K562 (cell line): ENCODE measurements around the gene ERAP2. TPM values are rescaled to one million over a fixed set of nuclear protein-coding genes. Genes with fewer than 3 reads are reported as not detected.

Experiments
- ATAC-seq: fragments of 200-7000 bp; cut with Tn5 transposase; 3 replicates; pipeline ENCODE4 v1.9.1; 2020; ENCODE audit warnings: moderate library complexity
- BruUV-seq: library from RNA; stranded (reverse); fragments of 400-500 nt; replicated peaks from 2 replicates; lab custom pipeline; 2021; lab: Mats Ljungman, UMichigan
- CTCF ChIA-PET: fragments of 300-600 bp; formaldehyde crosslinking; extraction: SDS; loops from one replicate; lab custom pipeline; 2021; ENCODE audit warnings: low intra/inter-chr PET ratio; lab: Yijun Ruan, JAX
- POLR2A ChIA-PET: fragments of 300-600, 350-650 bp; sonication (Branson Sonifier 250); formaldehyde crosslinking; extraction: SDS; loops from one replicate; lab custom pipeline; 2021; ENCODE audit warnings: antibody characterized with exemption, inconsistent platforms; lab: Yijun Ruan, JAX
- DNase-seq, 4 experiments: peaks; one replicate each; pipeline versions ENCODE4 v3.0.0 to v3.0.0-alpha.2; 2011 to 2018; ENCODE audit warnings: low spot score in 3 of 4, mixed read lengths in 3 of 4; ENCODE audit errors: extremely low read depth in 1 of 4
- FAIRE-seq: peaks from 2 replicates; lab custom pipeline; 2011; peaks lifted over from hg19 to GRCh38; lab: Jason Lieb, UNC
- H2AFZ ChIP-seq: 2 replicates; pipeline ENCODE4 v1.6.0; 2011; ENCODE audit warnings: low read depth, low read length, control low read depth, inconsistent platforms
- H3K27ac ChIP-seq: fragments of 200-600 bp; 3 replicates; pipeline ENCODE4 v1.8.0; 2011; ENCODE audit warnings: low read depth, mild to moderate bottlenecking, control low read depth, inconsistent platforms, low read length, moderate library complexity, mixed read lengths; ENCODE audit errors: extremely low read depth
- H3K27me3 ChIP-seq, 2 experiments: fragments of 300-600 bp in 1 of 2; 2 replicates in 1 of 2; 3 replicates in 1 of 2; pipeline versions ENCODE4 v1.6.0 to v1.8.0; 2011; ENCODE audit warnings: inconsistent platforms in 2 of 2, low read length in 2 of 2, mild to moderate bottlenecking in 1 of 2, mixed read lengths in 1 of 2, moderate library complexity in 1 of 2; ENCODE audit not compliant: control insufficient read depth in 2 of 2, insufficient read depth in 2 of 2
- H3K36me3 ChIP-seq: fragments of 300-600 bp; 3 replicates; pipeline ENCODE4 v1.8.0; 2011; ENCODE audit warnings: mild to moderate bottlenecking, low read length, inconsistent platforms; ENCODE audit not compliant: control insufficient read depth, insufficient read depth
- H3K4me1 ChIP-seq, 2 experiments: fragments of 200-600 bp in 1 of 2; replicated peaks in 1 of 2; 2 replicates in 1 of 2; 3 replicates in 1 of 2; pipeline versions ENCODE4 v1.5.1 to v1.8.0; 2011; ENCODE audit warnings: inconsistent platforms in 2 of 2, low read length in 2 of 2, mild to moderate bottlenecking in 1 of 2, mixed read lengths in 1 of 2, moderate library complexity in 1 of 2; ENCODE audit not compliant: control insufficient read depth in 2 of 2, insufficient read depth in 2 of 2
- H3K4me2 ChIP-seq: 2 replicates; pipeline ENCODE4 v1.6.1; 2011; ENCODE audit warnings: low read length, control low read depth, inconsistent platforms, mixed read lengths; ENCODE audit not compliant: insufficient read depth
- H3K4me3 ChIP-seq: fragments of 200-600 bp; sonication (generic), shearing (Covaris generic); 2 replicates; pipeline ENCODE4 v1.5.1; 2016; ENCODE audit warnings: control low read depth, inconsistent platforms
- H3K79me2 ChIP-seq: fragments of 200-600 bp; 3 replicates; pipeline ENCODE4 v1.8.0; 2011; ENCODE audit warnings: low read length, inconsistent platforms; ENCODE audit not compliant: control insufficient read depth, insufficient read depth
- H3K9ac ChIP-seq, 2 experiments: 2 replicates each; pipeline versions ENCODE4 v1.6.0 to v1.6.1; 2011; ENCODE audit warnings: low read depth in 2 of 2, low read length in 2 of 2, control low read depth in 1 of 2, inconsistent platforms in 1 of 2, mild to moderate bottlenecking in 1 of 2, mixed read lengths in 1 of 2; ENCODE audit not compliant: insufficient read depth in 1 of 2
- H3K9me1 ChIP-seq: one replicate; pipeline ENCODE4 v1.6.0; 2011; ENCODE audit warnings: inconsistent platforms, mild to moderate bottlenecking, low read length, moderate library complexity; ENCODE audit not compliant: control insufficient read depth, insufficient read depth
- H3K9me3 ChIP-seq: replicated peaks from 2 replicates; pipeline ENCODE4 v1.5.1; 2011; ENCODE audit warnings: low read depth, low read length, inconsistent platforms; ENCODE audit not compliant: control insufficient read depth, insufficient read depth
- H4K20me1 ChIP-seq: replicated peaks from 2 replicates; pipeline ENCODE4 v1.6.1; 2011; ENCODE audit warnings: low read length, inconsistent platforms, mixed read lengths; ENCODE audit not compliant: control insufficient read depth, insufficient read depth
- BCLAF1 ChIP-seq, 2 experiments: fragments of 450-650 bp in 1 of 2; IDR thresholded peaks; 2 replicates each; pipeline ENCODE4 v1.6.1; 2011 to 2017; ENCODE audit warnings: low read depth in 2 of 2, antibody characterized with exemption in 1 of 2, borderline replicate concordance in 1 of 2, low read length in 1 of 2, mild to moderate bottlenecking in 1 of 2, mixed read lengths in 1 of 2; ENCODE audit not compliant: control insufficient read depth in 1 of 2
- BDP1 ChIP-seq: IDR thresholded peaks from 3 replicates; pipeline ENCODE4 v1.6.1; 2011; ENCODE audit not compliant: insufficient read length, insufficient read depth
- DACH1 ChIP-seq: fragments of 450-650 bp; IDR thresholded peaks from 2 replicates; pipeline ENCODE4 v1.6.1; 2018; ENCODE audit not compliant: partially characterized antibody
- FOSL1 ChIP-seq: fragments of 200-800 bp; sonication (Bioruptor generic); conservative IDR thresholded peaks from 2 replicates; pipeline ENCODE4 v1.6.1; 2016; ENCODE audit warnings: missing genetic modification characterization, missing compliant biosample characterization
- HCFC1 ChIP-seq: IDR thresholded peaks from 2 replicates; pipeline ENCODE4 v1.6.1; 2012; ENCODE audit warnings: low read depth, low read length, improper control_type of control experiment
- HDAC2 ChIP-seq: fragments of 450-650 bp; IDR thresholded peaks from 2 replicates; pipeline ENCODE4 v1.6.1; 2016; ENCODE audit warnings: mild to moderate bottlenecking
- HNRNPL ChIP-seq: fragments of 200-400 bp; formaldehyde crosslinking; IDR thresholded peaks from 2 replicates; pipeline ENCODE4 v1.6.1; 2017; ENCODE audit warnings: low read depth, mild to moderate bottlenecking, low read length
- KDM2B ChIP-seq: fragments of 250-450 bp; sonication (Bioruptor Pico); IDR thresholded peaks from 2 replicates; pipeline ENCODE4 v1.8.0; 2021; ENCODE audit warnings: mild to moderate bottlenecking, moderate library complexity
- MECOM ChIP-seq: fragments of 250-450 bp; sonication (Bioruptor Pico); IDR thresholded peaks from 2 replicates; pipeline ENCODE4 v1.8.0; 2022; ENCODE audit warnings: inconsistent platforms
- MTF1 ChIP-seq: fragments of 250-450 bp; sonication (Bioruptor Pico); IDR thresholded peaks from 2 replicates; pipeline ENCODE4 v1.9.0; 2021; ENCODE audit warnings: moderate library complexity, mild to moderate bottlenecking, inconsistent platforms, borderline replicate concordance
- PHTF2 ChIP-seq: fragments of 250-450 bp; sonication (Bioruptor Pico); IDR thresholded peaks from 2 replicates; pipeline ENCODE4 v1.5.0; 2021; ENCODE audit warnings: mild to moderate bottlenecking
- SMAD2 ChIP-seq: fragments of 150-350 bp; IDR thresholded peaks from 2 replicates; pipeline ENCODE4 v1.6.1; 2014; ENCODE audit warnings: low read depth, mild to moderate bottlenecking, low read length
- SMARCE1 ChIP-seq: fragments of 450-650 bp; IDR thresholded peaks from 2 replicates; pipeline ENCODE4 v1.7.1; 2016; ENCODE audit warnings: mild to moderate bottlenecking
- TSC22D4 ChIP-seq: fragments of 450-650 bp; IDR thresholded peaks from 2 replicates; pipeline ENCODE4 v1.6.1; 2016; ENCODE audit warnings: missing genetic modification characterization, missing biosample characterization, control low read depth
- ZNF224 ChIP-seq: sonication (generic); formaldehyde crosslinking; IDR thresholded peaks from 2 replicates; pipeline ENCODE4 v1.8.0; 2022; ENCODE audit warnings: mild to moderate bottlenecking, missing genetic modification reagents
- WGBS: fragments of 100-300 bp; shearing (Covaris generic); methylation state at CpG from one replicate; pipeline ENCODE4 v1.1.6; 2016; ENCODE audit warnings: low coverage, mixed read lengths; ENCODE audit not compliant: insufficient coverage; ENCODE audit errors: missing lambda C conversion rate; 5-methylcytosine and 5-hydroxymethylcytosine counted together
- in situ Hi-C: fragments of 300-500 bp; cut with MboI; formaldehyde crosslinking; loops from 4 replicates; pipeline ENCODE4 v1.15.0; 2018; ENCODE audit warnings: inconsistent platforms, mixed read lengths
- intact Hi-C: fragments of 100-400 bp; cut with micrococcal nuclease; formaldehyde crosslinking; loops from 2 replicates; pipeline ENCODE4 v1.14.2; 2022
- polyA plus RNA-seq, 8 experiments: library from polyadenylated mRNA; depleted of rRNA in 4 of 8; stranded (reverse) in 5 of 8; unstranded in 3 of 8; fragments of >200 nt; fragmentation: Nextera tagmentation in 2 of 8; fragmentation: Illumina TruSeq in 1 of 8; extraction: Ambion mirVana in 2 of 8; extraction: Trizol in 1 of 8; gene quantifications; 2 replicates each; pipeline versions ENCODE4 v1.2.1 to v1.2.3, GENCODE V29; 2011 to 2014; ENCODE audit warnings: inconsistent platforms in 1 of 8, missing spikeins in 1 of 8
- total RNA-seq, 7 experiments: library from RNA; depleted of rRNA in 6 of 7; stranded (reverse); fragments of >200 nt in 6 of 7; fragmentation: Illumina TruSeq in 2 of 7; extraction: Trizol in 2 of 7; gene quantifications; 2 replicates each; pipeline versions ENCODE4 v1.2.1 to v1.2.3, GENCODE V29; 2011 to 2021; ENCODE audit warnings: low replicate concordance in 1 of 7
- TF ChIP-seq, protein P1 (sequence below): fragments of 450-650 bp; IDR thresholded peaks from 2 replicates; pipeline ENCODE4 v1.6.1; 2016; ENCODE audit warnings: low read depth, mild to moderate bottlenecking, moderate library complexity
- TF ChIP-seq, protein P2 (sequence below), 2 experiments: fragments of 450-650 bp in 1 of 2; sonication (generic) in 1 of 2; formaldehyde crosslinking in 1 of 2; IDR thresholded peaks in 1 of 2; conservative IDR thresholded peaks in 1 of 2; 2 replicates each; pipeline versions ENCODE4 v1.6.1 to v1.8.1; 2016 to 2023; ENCODE audit warnings: mild to moderate bottlenecking in 2 of 2, moderate library complexity in 2 of 2, inconsistent platforms in 1 of 2, missing genetic modification reagents in 1 of 2
- TF ChIP-seq, protein P3 (sequence below): fragments of 250-450 bp; sonication (Bioruptor Pico); IDR thresholded peaks from 2 replicates; pipeline ENCODE4 v1.4.0; 2020

The ERAP2 gene
- total and polyA plus RNA-seq, 9 of the 15 experiments (the other 6 are each of a cell fraction or from before 2014, with no cell fraction given): 0.93 to 4.0 (median 2.1) TPM

DNA sequence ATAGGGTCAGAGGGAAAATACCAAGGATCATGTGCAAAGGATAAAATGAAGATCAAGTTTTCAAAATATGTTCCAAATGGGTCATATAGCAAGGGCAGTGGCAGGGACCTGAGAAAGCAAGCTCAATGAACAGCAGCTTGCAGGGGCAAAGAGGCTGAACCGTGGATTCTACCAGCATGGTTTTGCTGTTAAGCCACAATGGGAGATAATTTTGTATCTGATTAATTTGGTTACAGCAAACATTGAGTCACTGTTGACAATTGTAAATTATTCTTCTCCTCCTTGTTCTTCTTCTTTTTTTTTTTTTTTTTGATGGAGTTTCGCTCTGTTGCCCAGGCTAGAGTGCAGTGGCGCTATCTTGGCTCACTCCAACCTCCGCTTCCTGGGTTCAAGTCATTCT lies 18.4 kb upstream of the ERAP2 start:
- WGBS: 40% methylated on average over 3 of the region's 4 CpGs
- TF ChIP-seq MTF1 (CRISPR knock-in tag) (no peak), DACH1 (no peak), HNRNPL (no peak), PHTF2 (no peak), HCFC1 (no peak), BCLAF1 (IDR thresholded peaks at IDR 0.05; ENCODE audit: borderline replicate concordance in 1 of 2, control insufficient read depth in 1 of 2, low read depth in 2 of 2, low read length in 1 of 2) (no peak), MECOM (CRISPR knock-in tag) (no peak), HDAC2 (no peak), ZNF224 (no peak), KDM2B (CRISPR knock-in tag) (no peak), SMAD2 (no peak), FOSL1 (tag) (peak; percentile 58; the same call in 1 of the 2 replicates), TSC22D4 (no peak), SMARCE1 (peak; percentile 54; the same call in 1 of the 2 replicates), BDP1 (no peak)
- TF ChIP-seq, protein P1, sequence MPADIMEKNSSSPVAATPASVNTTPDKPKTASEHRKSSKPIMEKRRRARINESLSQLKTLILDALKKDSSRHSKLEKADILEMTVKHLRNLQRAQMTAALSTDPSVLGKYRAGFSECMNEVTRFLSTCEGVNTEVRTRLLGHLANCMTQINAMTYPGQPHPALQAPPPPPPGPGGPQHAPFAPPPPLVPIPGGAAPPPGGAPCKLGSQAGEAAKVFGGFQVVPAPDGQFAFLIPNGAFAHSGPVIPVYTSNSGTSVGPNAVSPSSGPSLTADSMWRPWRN: no peak
- TF ChIP-seq, protein P2, sequence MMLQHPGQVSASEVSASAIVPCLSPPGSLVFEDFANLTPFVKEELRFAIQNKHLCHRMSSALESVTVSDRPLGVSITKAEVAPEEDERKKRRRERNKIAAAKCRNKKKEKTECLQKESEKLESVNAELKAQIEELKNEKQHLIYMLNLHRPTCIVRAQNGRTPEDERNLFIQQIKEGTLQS (IDR thresholded peaks at IDR 0.05): no peak
- TF ChIP-seq, protein P2 (CRISPR knock-in tag; conservative IDR thresholded peaks at IDR 0.05): no peak
- TF ChIP-seq, protein P3, sequence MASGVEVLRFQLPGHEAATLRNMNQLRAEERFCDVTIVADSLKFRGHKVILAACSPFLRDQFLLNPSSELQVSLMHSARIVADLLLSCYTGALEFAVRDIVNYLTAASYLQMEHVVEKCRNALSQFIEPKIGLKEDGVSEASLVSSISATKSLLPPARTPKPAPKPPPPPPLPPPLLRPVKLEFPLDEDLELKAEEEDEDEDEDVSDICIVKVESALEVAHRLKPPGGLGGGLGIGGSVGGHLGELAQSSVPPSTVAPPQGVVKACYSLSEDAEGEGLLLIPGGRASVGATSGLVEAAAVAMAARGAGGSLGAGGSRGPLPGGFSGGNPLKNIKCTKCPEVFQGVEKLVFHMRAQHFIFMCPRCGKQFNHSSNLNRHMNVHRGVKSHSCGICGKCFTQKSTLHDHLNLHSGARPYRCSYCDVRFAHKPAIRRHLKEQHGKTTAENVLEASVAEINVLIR: no peak

More for the DNA sequence above, 18.4 kb upstream of the ERAP2 start:
- DNase-seq: no peak
- H3K9me1 ChIP-seq: no peaks in the 10 kb centered on the region
- no peak overlapping the region for H3K4me2 ChIP-seq
- no peaks in the 10 kb centered on the region for H3K27me3 ChIP-seq
- intact Hi-C loops: no loop called here
- H3K9ac ChIP-seq: no peak overlapping the region
- FAIRE-seq: no peak
- no peaks in the 10 kb centered on the region for H3K9me3 ChIP-seq
- no peak for ATAC-seq
- no peaks in the 10 kb centered on the region for H4K20me1 ChIP-seq
- CTCF ChIA-PET: no interaction called here
- in situ Hi-C loops: no loop called here
- no peaks in the 10 kb centered on the region for H3K36me3 ChIP-seq
- H3K27ac ChIP-seq: no peak overlapping the region
- POLR2A ChIA-PET: no interaction called here
- 0 out of 2 replicates have a peak overlapping the region, but pooled peaks have one; percentile 35 for H2AFZ ChIP-seq
- H3K4me1 ChIP-seq: no peaks in the 10 kb centered on the region; a peak in 1 of 5 replicates
- BruUV-seq: no TSS peak
- no peaks in the 10 kb centered on the region for H3K79me2 ChIP-seq
- no peak overlapping the region for H3K4me3 ChIP-seq
